ENCODE results near the gene SDK2.

SDK2 gene

GRCh38 chr17:73393962-73394361 is 250.3 kb downstream of the SDK2 start:
- no peak for DNase-seq (ENCODE audit: low read depth in 2 of 2)

GRCh38 chr17:73393381-73393780 is 250.9 kb downstream of the SDK2 start:
- no peak for DNase-seq (ENCODE audit: low read depth in 2 of 2)

- DNase-seq (ENCODE audit: low read depth in 2 of 2): no peak
These were observed 252.6 kb downstream of the SDK2 start for GRCh38 chr17:73391331-73392265.

- no peak for DNase-seq (ENCODE audit: low read depth in 2 of 2)
These were observed 253.4 kb downstream of the SDK2 start for GRCh38 chr17:73390851-73391250.

GRCh38 chr17:73390221-73390620 is 254.0 kb downstream of the SDK2 start:
- DNase-seq (ENCODE audit: low read depth in 2 of 2): no peak

GRCh38 chr17:73389411-73389810 is 254.8 kb downstream of the SDK2 start:
- DNase-seq (ENCODE audit: low read depth in 2 of 2): no peak

GRCh38 chr17:73388578-73388905 is 255.7 kb downstream of the SDK2 start:
- DNase-seq (ENCODE audit: low read depth in 2 of 2): no peak

GRCh38 chr17:73387746-73388577 is 256.3 kb downstream of the SDK2 start:
- DNase-seq (ENCODE audit: low read depth in 2 of 2): no peak

GRCh38 chr17:73386561-73386960 is 257.7 kb downstream of the SDK2 start:
- no peak for DNase-seq (ENCODE audit: low read depth in 2 of 2)

GRCh38 chr17:73384926-73385325 is 259.3 kb downstream of the SDK2 start:
- DNase-seq (ENCODE audit: low read depth in 2 of 2): no peak

- DNase-seq (ENCODE audit: low read depth in 2 of 2): no peak
These were observed 263.7 kb downstream of the SDK2 start for GRCh38 chr17:73380439-73381106.

- no peak for DNase-seq (ENCODE audit: low read depth in 2 of 2)
These were observed 264.4 kb downstream of the SDK2 start for GRCh38 chr17:73379826-73380225.

- no peak for DNase-seq (ENCODE audit: low read depth in 2 of 2)
These were observed 265.2 kb downstream of the SDK2 start for GRCh38 chr17:73378974-73379470.

- no peak for DNase-seq (ENCODE audit: low read depth in 2 of 2)
These were observed 267.6 kb downstream of the SDK2 start for GRCh38 chr17:73376636-73377035.

GRCh38 chr17:73376152-73376551 is 268.1 kb downstream of the SDK2 start:
- no peak for DNase-seq (ENCODE audit: low read depth in 2 of 2)

GRCh38 chr17:73371836-73372235 is 272.4 kb downstream of the SDK2 start:
- DNase-seq (ENCODE audit: low read depth in 2 of 2): no peak

- DNase-seq (ENCODE audit: low read depth in 2 of 2): no peak
These were observed 273.0 kb downstream of the SDK2 start for GRCh38 chr17:73371285-73371684.

GRCh38 chr17:73369817-73370490 is 274.3 kb downstream of the SDK2 start:
- DNase-seq (ENCODE audit: low read depth in 2 of 2): peak; percentile 74 to 80

GRCh38 chr17:73369111-73369521 is 275.1 kb downstream of the SDK2 start:
- DNase-seq (ENCODE audit: low read depth in 2 of 2): no peak

- no peak for DNase-seq (ENCODE audit: low read depth in 2 of 2)
These were observed 276.1 kb downstream of the SDK2 start for GRCh38 chr17:73368085-73368631.

Measured in stimulated activated CD4-positive, alpha-beta T cell treated with anti-CD3 and anti-CD28 coated beads, Interleukin-1b, Interleukin-23, amount 100 ng/mL, for 4 hours (primary cell).